WTC11 (cell line): ENCODE results near the gene D2HGDH. TPM values are rescaled to one million over a fixed set of nuclear protein-coding genes. Genes with fewer than 3 reads are reported as not detected.

Experiments used
- ATAC-seq: fragments of 200-7000 bp; cut with Tn5 transposase; 2 replicates; pipeline ENCODE4 v1.10.0; 2021; ENCODE audit warnings: mild to moderate bottlenecking, moderate library complexity
- CTCF ChIA-PET: fragments of 300-600 bp; sonication (Branson Sonifier 250); formaldehyde crosslinking; loops from one replicate; lab custom pipeline; 2021; ENCODE audit warnings: antibody characterized with exemption; lab: Charles Lee
- POLR2A ChIA-PET: fragments of 350-600 bp; sonication (Branson Sonifier 250); formaldehyde crosslinking; loops from one replicate; lab custom pipeline; 2021; ENCODE audit warnings: antibody characterized with exemption; lab: Charles Lee
- DNase-seq: peaks from one replicate; pipeline ENCODE4 v3.0.0; 2021; ENCODE audit warnings: low spot score
- H3K27ac Mint-ChIP-seq: 2 replicates; pipeline ENCODE4 v1.8.0; 2021; ENCODE audit warnings: mixed read lengths
- H3K27me3 Mint-ChIP-seq: 2 replicates; pipeline ENCODE4 v1.8.0; 2021; ENCODE audit warnings: low read depth, mild to moderate bottlenecking, moderate library complexity, mixed read lengths
- H3K36me3 Mint-ChIP-seq: 2 replicates; pipeline ENCODE4 v1.8.0; 2021; ENCODE audit warnings: mixed read lengths
- H3K4me1 Mint-ChIP-seq: 2 replicates; pipeline ENCODE4 v1.8.0; 2022; ENCODE audit warnings: mixed read lengths
- H3K4me3 Mint-ChIP-seq: 2 replicates; pipeline ENCODE4 v1.8.0; 2021; ENCODE audit warnings: mild to moderate bottlenecking, moderate library complexity, mixed read lengths
- H3K9me3 Mint-ChIP-seq: 2 replicates; pipeline ENCODE4 v1.8.0; 2021; ENCODE audit warnings: mixed read lengths
- CBFB ChIP-seq: sonication (generic); formaldehyde crosslinking; IDR thresholded peaks from 2 replicates; pipeline ENCODE4 v1.8.1; 2022; ENCODE audit warnings: mild to moderate bottlenecking, low read depth, missing genetic modification reagents
- CREB1 ChIP-seq: sonication (generic); formaldehyde crosslinking; IDR thresholded peaks from 2 replicates; pipeline ENCODE4 v1.8.0; 2023; ENCODE audit warnings: mild to moderate bottlenecking, missing genetic modification reagents
- FOXJ3 ChIP-seq: sonication (generic); formaldehyde crosslinking; IDR thresholded peaks from 2 replicates; pipeline ENCODE4 v1.9.0; 2021; ENCODE audit warnings: missing genetic modification reagents, mild to moderate bottlenecking, borderline replicate concordance
- FOXP1 ChIP-seq: sonication (generic); formaldehyde crosslinking; IDR thresholded peaks from 2 replicates; pipeline ENCODE4 v1.8.0; 2022; ENCODE audit warnings: missing genetic modification reagents, mild to moderate bottlenecking, moderate library complexity, borderline replicate concordance
- MXD4 ChIP-seq: fragments of 250-450 bp; sonication (Bioruptor Pico); IDR thresholded peaks from 2 replicates; pipeline ENCODE4 v1.8.0; 2021; ENCODE audit warnings: mild to moderate bottlenecking, moderate library complexity, borderline replicate concordance
- NFATC4 ChIP-seq: fragments of 250-450 bp; sonication (Bioruptor Pico); IDR thresholded peaks from 2 replicates; pipeline ENCODE4 v1.9.0; 2021; ENCODE audit warnings: mild to moderate bottlenecking
- NFYB ChIP-seq: sonication (generic); formaldehyde crosslinking; conservative IDR thresholded peaks from 2 replicates; pipeline ENCODE4 v1.8.0; 2022; ENCODE audit warnings: low read depth, missing genetic modification reagents
- NR1H2 ChIP-seq: sonication (generic); formaldehyde crosslinking; IDR thresholded peaks from 2 replicates; pipeline ENCODE4 v1.9.0; 2021; ENCODE audit warnings: mild to moderate bottlenecking, moderate library complexity, missing genetic modification reagents
- PRRX2 ChIP-seq: fragments of 250-450 bp; sonication (Bioruptor Pico); IDR thresholded peaks from 2 replicates; pipeline ENCODE4 v1.8.0; 2021; ENCODE audit warnings: mild to moderate bottlenecking
- SMAD3 ChIP-seq: sonication (generic); formaldehyde crosslinking; IDR thresholded peaks from 2 replicates; pipeline ENCODE4 v1.8.0; 2022; ENCODE audit warnings: missing genetic modification reagents, mild to moderate bottlenecking, borderline replicate concordance
- SP1 ChIP-seq: sonication (generic); formaldehyde crosslinking; conservative IDR thresholded peaks from 2 replicates; pipeline ENCODE4 v1.8.1; 2022; ENCODE audit warnings: missing genetic modification reagents
- ZBTB21 ChIP-seq: sonication (generic); formaldehyde crosslinking; IDR thresholded peaks from 2 replicates; pipeline ENCODE4 v1.8.1; 2023; ENCODE audit warnings: mild to moderate bottlenecking, missing genetic modification reagents, borderline replicate concordance
- total RNA-seq: library from RNA; stranded (reverse); gene quantifications from 3 replicates; pipeline ENCODE4 v1.2.3, GENCODE V29; 2021
- TF ChIP-seq, protein P1 (sequence below): sonication (generic); formaldehyde crosslinking; IDR thresholded peaks from 2 replicates; pipeline ENCODE4 v1.8.1; 2023; ENCODE audit warnings: mild to moderate bottlenecking, moderate library complexity, missing genetic modification reagents
- TF ChIP-seq, protein P2 (sequence below): fragments of 250-450 bp; sonication (Bioruptor Pico); IDR thresholded peaks from 2 replicates; pipeline ENCODE4 v1.9.0; 2021; ENCODE audit warnings: mild to moderate bottlenecking
- TF ChIP-seq, protein P3 (sequence below): sonication (generic); formaldehyde crosslinking; IDR thresholded peaks from 2 replicates; pipeline ENCODE4 v1.8.0; 2022; ENCODE audit warnings: mild to moderate bottlenecking, missing genetic modification reagents
- TF ChIP-seq, protein P4 (sequence below): fragments of 250-450 bp; sonication (Bioruptor Pico); IDR thresholded peaks from 2 replicates; pipeline ENCODE4 v1.9.0; 2021; ENCODE audit warnings: moderate library complexity, mild to moderate bottlenecking, inconsistent platforms, borderline replicate concordance
- TF ChIP-seq, protein P5 (sequence below): sonication (generic); formaldehyde crosslinking; IDR thresholded peaks from 2 replicates; pipeline ENCODE4 v1.8.1; 2022; ENCODE audit warnings: low read depth, mild to moderate bottlenecking, moderate library complexity, missing genetic modification reagents, borderline replicate concordance
- TF ChIP-seq, protein P6 (sequence below): sonication (generic); formaldehyde crosslinking; IDR thresholded peaks from 2 replicates; pipeline ENCODE4 v1.8.1; 2023; ENCODE audit warnings: mild to moderate bottlenecking, missing genetic modification reagents, moderate library complexity
- TF ChIP-seq, protein P7 (sequence below): fragments of 250-450 bp; sonication (Bioruptor Pico); IDR thresholded peaks from 2 replicates; pipeline ENCODE4 v1.9.0; 2021; ENCODE audit warnings: mild to moderate bottlenecking
- TF ChIP-seq, protein P8 (sequence below): fragments of 250-450 bp; sonication (Bioruptor Pico); conservative IDR thresholded peaks from 2 replicates; pipeline ENCODE4 v1.9.0; 2021; ENCODE audit warnings: mild to moderate bottlenecking

D2HGDH gene
- total RNA-seq, 1 experiment from 2014 or later = 22.7 TPM

DNA sequence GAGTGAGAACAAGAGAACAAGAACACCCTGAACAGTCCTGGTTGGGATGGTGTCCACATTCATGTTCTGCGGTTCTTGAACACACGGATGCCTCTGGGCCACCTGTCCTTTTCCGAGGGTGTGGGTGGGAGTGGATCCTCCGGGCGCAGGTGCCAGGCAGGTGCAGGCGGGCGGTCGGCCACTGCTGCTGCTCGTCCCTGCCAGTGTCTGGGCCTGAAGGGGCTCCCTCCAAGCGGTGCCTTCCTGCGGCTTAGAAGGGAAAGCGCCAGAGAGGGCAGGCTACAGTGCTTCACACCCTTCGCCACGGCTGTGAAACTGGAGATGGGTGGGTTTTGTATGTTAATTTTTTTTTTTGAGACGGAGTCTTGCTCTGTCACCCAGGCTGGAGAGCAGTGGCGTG lies 8.0 kb upstream of the D2HGDH start:
- Mint-ChIP-seq H3K27me3 (no peaks in the 10 kb centered on the region), H3K27ac (no peak overlapping the region), H3K36me3 (peaks cover 42% of the 10 kb centered on the region), H3K4me3 (no peak overlapping the region), H3K9me3 (peaks cover 19% of the 10 kb centered on the region), H3K4me1 (no peaks in the 10 kb centered on the region)
- no peak for DNase-seq
- TF ChIP-seq, protein P1, sequence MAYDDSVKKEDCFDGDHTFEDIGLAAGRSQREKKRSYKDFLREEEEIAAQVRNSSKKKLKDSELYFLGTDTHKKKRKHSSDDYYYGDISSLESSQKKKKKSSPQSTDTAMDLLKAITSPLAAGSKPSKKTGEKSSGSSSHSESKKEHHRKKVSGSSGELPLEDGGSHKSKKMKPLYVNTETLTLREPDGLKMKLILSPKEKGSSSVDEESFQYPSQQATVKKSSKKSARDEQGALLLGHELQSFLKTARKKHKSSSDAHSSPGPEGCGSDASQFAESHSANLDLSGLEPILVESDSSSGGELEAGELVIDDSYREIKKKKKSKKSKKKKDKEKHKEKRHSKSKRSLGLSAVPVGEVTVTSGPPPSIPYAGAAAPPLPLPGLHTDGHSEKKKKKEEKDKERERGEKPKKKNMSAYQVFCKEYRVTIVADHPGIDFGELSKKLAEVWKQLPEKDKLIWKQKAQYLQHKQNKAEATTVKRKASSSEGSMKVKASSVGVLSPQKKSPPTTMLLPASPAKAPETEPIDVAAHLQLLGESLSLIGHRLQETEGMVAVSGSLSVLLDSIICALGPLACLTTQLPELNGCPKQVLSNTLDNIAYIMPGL (CRISPR knock-in tag) = no peak
- TF ChIP-seq, protein P2, sequence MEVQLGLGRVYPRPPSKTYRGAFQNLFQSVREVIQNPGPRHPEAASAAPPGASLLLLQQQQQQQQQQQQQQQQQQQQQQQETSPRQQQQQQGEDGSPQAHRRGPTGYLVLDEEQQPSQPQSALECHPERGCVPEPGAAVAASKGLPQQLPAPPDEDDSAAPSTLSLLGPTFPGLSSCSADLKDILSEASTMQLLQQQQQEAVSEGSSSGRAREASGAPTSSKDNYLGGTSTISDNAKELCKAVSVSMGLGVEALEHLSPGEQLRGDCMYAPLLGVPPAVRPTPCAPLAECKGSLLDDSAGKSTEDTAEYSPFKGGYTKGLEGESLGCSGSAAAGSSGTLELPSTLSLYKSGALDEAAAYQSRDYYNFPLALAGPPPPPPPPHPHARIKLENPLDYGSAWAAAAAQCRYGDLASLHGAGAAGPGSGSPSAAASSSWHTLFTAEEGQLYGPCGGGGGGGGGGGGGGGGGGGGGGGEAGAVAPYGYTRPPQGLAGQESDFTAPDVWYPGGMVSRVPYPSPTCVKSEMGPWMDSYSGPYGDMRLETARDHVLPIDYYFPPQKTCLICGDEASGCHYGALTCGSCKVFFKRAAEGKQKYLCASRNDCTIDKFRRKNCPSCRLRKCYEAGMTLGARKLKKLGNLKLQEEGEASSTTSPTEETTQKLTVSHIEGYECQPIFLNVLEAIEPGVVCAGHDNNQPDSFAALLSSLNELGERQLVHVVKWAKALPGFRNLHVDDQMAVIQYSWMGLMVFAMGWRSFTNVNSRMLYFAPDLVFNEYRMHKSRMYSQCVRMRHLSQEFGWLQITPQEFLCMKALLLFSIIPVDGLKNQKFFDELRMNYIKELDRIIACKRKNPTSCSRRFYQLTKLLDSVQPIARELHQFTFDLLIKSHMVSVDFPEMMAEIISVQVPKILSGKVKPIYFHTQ = no peak
- TF ChIP-seq, protein P3, sequence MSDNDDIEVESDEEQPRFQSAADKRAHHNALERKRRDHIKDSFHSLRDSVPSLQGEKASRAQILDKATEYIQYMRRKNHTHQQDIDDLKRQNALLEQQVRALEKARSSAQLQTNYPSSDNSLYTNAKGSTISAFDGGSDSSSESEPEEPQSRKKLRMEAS (CRISPR knock-in tag) = no peak
- TF ChIP-seq FOXJ3 (CRISPR knock-in tag) = no peak
- POLR2A ChIA-PET = interaction anchor here (0.7 kb wide), 1 partner anchor 29 kb away, joined by 3 read pairs; no protein-coding TSS in a partner anchor
- ATAC-seq = no peak
- CTCF ChIA-PET = interaction anchor here (0.6 kb wide), 1 partner anchor 83 kb away, joined by 3 read pairs; no protein-coding TSS in a partner anchor

DNA sequence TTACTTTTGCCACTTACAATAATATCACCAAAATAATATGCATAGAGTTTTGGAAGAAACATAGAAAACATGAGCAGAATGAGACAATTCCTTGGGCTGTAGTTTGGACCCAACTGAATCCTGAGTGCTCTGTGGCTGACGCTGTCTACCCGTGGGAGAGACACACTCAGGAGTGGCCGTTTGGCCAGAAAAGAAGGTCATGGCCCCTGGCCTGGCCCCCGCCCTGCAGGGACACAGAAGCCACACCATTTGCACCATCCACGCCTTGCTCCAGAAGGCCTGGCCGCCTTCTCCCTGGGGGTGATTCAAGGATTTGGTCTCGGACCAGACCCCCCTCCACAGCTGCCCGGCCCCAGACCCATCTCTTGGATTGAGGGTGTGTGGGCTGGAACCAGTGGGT lies 6.4 kb upstream of the D2HGDH start:
- Mint-ChIP-seq H3K27me3 (peaks cover 3% of the 10 kb centered on the region), H3K36me3 (peaks cover 30% of the 10 kb centered on the region), H3K4me3 (no peak overlapping the region), H3K4me1 (no peaks in the 10 kb centered on the region), H3K27ac (no peak overlapping the region), H3K9me3 (peaks cover 12% of the 10 kb centered on the region; the same call in 1 of the 2 replicates)
- ChIA-PET CTCF (no interaction called here), POLR2A (interaction anchor here (0.5 kb wide), 1 partner anchor 302 kb away, joined by 5 read pairs; no protein-coding TSS in a partner anchor)
- DNase-seq (no peak), ATAC-seq (no peak)
- TF ChIP-seq MXD4 (CRISPR knock-in tag) = no peak
- TF ChIP-seq, protein P4, sequence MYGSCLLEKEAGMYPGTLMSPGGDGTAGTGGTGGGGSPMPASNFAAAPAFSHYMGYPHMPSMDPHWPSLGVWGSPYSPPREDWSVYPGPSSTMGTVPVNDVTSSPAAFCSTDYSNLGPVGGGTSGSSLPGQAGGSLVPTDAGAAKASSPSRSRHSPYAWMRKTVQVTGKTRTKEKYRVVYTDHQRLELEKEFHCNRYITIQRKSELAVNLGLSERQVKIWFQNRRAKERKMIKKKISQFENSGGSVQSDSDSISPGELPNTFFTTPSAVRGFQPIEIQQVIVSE = no peak
- no peak for TF ChIP-seq CBFB

DNA sequence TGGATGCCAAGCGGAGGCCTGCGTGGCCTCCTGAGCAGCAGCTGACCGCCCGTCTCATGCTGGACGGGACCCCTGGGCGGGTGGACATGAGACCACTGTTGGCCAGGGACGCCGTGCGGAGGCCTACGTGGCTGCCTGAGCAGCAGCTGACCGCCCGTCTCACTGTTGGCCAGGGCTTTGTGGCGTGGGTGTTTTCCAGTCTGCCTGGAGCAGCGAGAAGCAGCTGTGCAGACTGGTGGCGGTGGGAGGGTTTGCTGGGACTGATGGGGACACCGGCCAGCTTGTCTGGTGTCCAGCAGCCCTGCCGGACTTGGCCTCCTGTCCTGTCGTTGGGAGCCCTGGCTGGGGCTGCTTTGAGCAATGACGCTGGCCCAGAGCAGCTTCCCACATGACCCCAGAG lies 5.8 kb upstream of the D2HGDH start:
- Mint-ChIP-seq H3K9me3 (peaks cover 6% of the 10 kb centered on the region; the same call in 1 of the 2 replicates), H3K4me3 (no peak overlapping the region), H3K27me3 (peaks cover 6% of the 10 kb centered on the region), H3K36me3 (peaks cover 24% of the 10 kb centered on the region), H3K27ac (no peak overlapping the region), H3K4me1 (no peaks in the 10 kb centered on the region)
- no peak for ATAC-seq
- DNase-seq = no peak
- POLR2A ChIA-PET = interaction anchor here (0.6 kb wide), 1 partner anchor 195 kb away, joined by 8 read pairs; no protein-coding TSS in a partner anchor
- CTCF ChIA-PET = interaction anchor here (0.6 kb wide), 1 partner anchor 21 kb away, joined by 4 read pairs; no protein-coding TSS in a partner anchor
- TF ChIP-seq, protein P5, sequence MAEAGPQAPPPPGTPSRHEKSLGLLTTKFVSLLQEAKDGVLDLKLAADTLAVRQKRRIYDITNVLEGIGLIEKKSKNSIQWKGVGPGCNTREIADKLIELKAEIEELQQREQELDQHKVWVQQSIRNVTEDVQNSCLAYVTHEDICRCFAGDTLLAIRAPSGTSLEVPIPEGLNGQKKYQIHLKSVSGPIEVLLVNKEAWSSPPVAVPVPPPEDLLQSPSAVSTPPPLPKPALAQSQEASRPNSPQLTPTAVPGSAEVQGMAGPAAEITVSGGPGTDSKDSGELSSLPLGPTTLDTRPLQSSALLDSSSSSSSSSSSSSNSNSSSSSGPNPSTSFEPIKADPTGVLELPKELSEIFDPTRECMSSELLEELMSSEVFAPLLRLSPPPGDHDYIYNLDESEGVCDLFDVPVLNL (CRISPR knock-in tag) = no peak
- TF ChIP-seq, protein P4 = no peak
- no peak for TF ChIP-seq SP1 (CRISPR knock-in tag)
- no peak for TF ChIP-seq FOXP1 (CRISPR knock-in tag)
- TF ChIP-seq, protein P6, sequence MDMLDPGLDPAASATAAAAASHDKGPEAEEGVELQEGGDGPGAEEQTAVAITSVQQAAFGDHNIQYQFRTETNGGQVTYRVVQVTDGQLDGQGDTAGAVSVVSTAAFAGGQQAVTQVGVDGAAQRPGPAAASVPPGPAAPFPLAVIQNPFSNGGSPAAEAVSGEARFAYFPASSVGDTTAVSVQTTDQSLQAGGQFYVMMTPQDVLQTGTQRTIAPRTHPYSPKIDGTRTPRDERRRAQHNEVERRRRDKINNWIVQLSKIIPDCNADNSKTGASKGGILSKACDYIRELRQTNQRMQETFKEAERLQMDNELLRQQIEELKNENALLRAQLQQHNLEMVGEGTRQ (CRISPR knock-in tag) = no peak
- TF ChIP-seq, protein P7, sequence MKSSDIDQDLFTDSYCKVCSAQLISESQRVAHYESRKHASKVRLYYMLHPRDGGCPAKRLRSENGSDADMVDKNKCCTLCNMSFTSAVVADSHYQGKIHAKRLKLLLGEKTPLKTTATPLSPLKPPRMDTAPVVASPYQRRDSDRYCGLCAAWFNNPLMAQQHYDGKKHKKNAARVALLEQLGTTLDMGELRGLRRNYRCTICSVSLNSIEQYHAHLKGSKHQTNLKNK (CRISPR knock-in tag) = no peak
- TF ChIP-seq NFATC4 = no peak
- TF ChIP-seq MXD4 (CRISPR knock-in tag) = no peak
- TF ChIP-seq PRRX2 (CRISPR knock-in tag) = no peak
- no peak for TF ChIP-seq NFYB (CRISPR knock-in tag)
- TF ChIP-seq, protein P8, sequence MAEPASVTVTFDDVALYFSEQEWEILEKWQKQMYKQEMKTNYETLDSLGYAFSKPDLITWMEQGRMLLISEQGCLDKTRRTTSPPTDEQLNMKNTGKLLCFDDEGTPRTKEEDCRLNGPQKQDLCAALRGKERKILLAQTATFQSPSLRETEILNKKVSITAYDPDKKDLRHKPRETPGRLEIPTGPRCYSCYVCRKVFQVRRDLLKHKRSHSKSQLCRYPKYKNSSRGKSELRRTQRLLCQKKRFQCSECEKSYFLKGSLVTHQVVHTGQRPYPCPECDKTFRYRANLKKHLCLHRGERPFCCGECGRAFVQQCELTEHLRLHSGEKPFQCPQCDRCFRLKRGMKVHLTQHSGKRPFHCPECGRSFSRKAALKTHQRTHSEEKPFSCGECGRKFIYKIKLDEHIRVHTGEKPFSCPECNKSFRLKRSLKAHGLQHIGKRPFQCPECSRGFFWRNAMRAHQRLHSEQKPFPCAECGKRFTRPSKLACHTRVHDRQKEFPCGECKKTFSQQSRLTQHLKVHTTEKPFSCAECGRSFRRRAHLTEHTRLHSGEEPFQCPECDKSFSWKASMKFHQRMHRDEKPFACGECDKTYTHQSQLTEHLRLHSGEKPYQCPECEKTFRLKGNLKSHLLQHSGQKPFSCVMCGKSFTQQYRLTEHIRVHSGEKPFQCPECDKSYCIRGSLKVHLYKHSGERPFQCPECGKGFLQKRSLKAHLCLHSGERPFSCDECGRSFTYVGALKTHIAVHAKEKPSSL (CRISPR knock-in tag) = no peak
- no peak for TF ChIP-seq NR1H2
- no peak for TF ChIP-seq CREB1
- no peak for TF ChIP-seq ZBTB21 (CRISPR knock-in tag)
- no peak for TF ChIP-seq SMAD3 (CRISPR knock-in tag)
